GM19397 (cell line): Measurements from ENCODE around the gene PCDHB8.
"Not testable (repeated sequence)": the region's sequence is repeated elsewhere in the genome, so short reads cannot be mapped to it uniquely, and the experiment has no call there.

ENCODE experiments used
- ATAC-seq: cut with Tn5 transposase; IDR thresholded peaks from one replicate; pipeline ENCODE4 v1.9.1; 2021; ENCODE audit warnings: mild to moderate bottlenecking, moderate library complexity; ENCODE audit not compliant: unreplicated experiment

Gene PCDHB8

DNA sequence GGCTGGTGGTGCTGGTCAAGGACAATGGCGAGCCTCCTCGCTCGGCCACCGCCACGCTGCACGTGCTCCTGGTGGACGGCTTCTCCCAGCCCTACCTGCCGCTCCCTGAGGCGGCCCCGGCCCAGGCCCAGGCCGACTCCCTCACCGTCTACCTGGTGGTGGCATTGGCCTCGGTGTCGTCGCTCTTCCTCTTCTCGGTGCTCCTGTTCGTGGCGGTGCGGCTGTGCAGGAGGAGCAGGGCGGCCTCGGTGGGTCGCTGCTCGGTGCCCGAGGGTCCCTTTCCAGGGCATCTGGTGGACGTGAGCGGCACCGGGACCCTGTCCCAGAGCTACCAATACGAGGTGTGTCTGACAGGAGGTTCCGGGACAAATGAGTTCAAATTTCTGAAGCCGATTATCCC lies 47.8 kb downstream of the PCDHB8 start:
- ATAC-seq: not testable (repeated sequence)
